Astrocyte (in vitro differentiated cells and primary cell): ENCODE measurements around the gene C3orf38. TPM values are rescaled to one million over a fixed set of nuclear protein-coding genes. Genes with fewer than 3 reads are reported as not detected.
"Not testable (repeated sequence)": the region's sequence is repeated elsewhere in the genome, so short reads cannot be mapped to it uniquely, and the experiment has no call there.

Experiments
- DNase-seq: peaks from one replicate; pipeline ENCODE4 v3.0.0-alpha.2; 2010; ENCODE audit warnings: low read depth
- FAIRE-seq: peaks from 2 replicates; lab custom pipeline; 2011; peaks lifted over from hg19 to GRCh38; lab: Jason Lieb, UNC
- H2AFZ ChIP-seq: 2 replicates; pipeline ENCODE4 v1.6.0; 2012; ENCODE audit warnings: low read depth, low read length, inconsistent platforms
- H3K27ac ChIP-seq: 2 replicates; pipeline ENCODE4 v1.5.1; 2011; ENCODE audit warnings: low read depth, low read length, inconsistent platforms
- H3K27me3 ChIP-seq: 2 replicates; pipeline ENCODE4 v1.6.0; 2011; ENCODE audit warnings: low read length, inconsistent platforms; ENCODE audit not compliant: insufficient read depth
- H3K36me3 ChIP-seq: 2 replicates; pipeline ENCODE4 v1.5.1; 2011; ENCODE audit warnings: low read length, inconsistent platforms; ENCODE audit not compliant: insufficient read depth
- H3K4me1 ChIP-seq: 2 replicates; pipeline ENCODE4 v1.5.1; 2011; ENCODE audit warnings: low read length, inconsistent platforms; ENCODE audit not compliant: insufficient read depth
- H3K4me2 ChIP-seq: 2 replicates; pipeline ENCODE4 v1.6.0; 2012; ENCODE audit warnings: low read length, inconsistent platforms
- H3K4me3 ChIP-seq: 2 replicates; pipeline ENCODE4 v1.5.1; 2011; ENCODE audit warnings: low read depth, mild to moderate bottlenecking, low read length, inconsistent platforms; ENCODE audit not compliant: insufficient read depth
- H3K79me2 ChIP-seq: 2 replicates; pipeline ENCODE4 v1.6.0; 2012; ENCODE audit warnings: mild to moderate bottlenecking, low read length, inconsistent platforms; ENCODE audit not compliant: insufficient read depth
- H3K9ac ChIP-seq: 2 replicates; pipeline ENCODE4 v1.6.0; 2012; ENCODE audit warnings: mild to moderate bottlenecking, low read length, inconsistent platforms
- H3K9me3 ChIP-seq: 2 replicates; pipeline ENCODE4 v1.5.1; 2012; ENCODE audit warnings: low read depth, mild to moderate bottlenecking, low read length, inconsistent platforms; ENCODE audit not compliant: insufficient read depth
- H4K20me1 ChIP-seq: 2 replicates; pipeline ENCODE4 v1.6.0; 2012; ENCODE audit warnings: low read length, inconsistent platforms; ENCODE audit not compliant: insufficient read depth
- H3K27ac Mint-ChIP-seq: one replicate; pipeline ENCODE4 v1.8.0; 2021; ENCODE audit warnings: mild to moderate bottlenecking, mixed read lengths; ENCODE audit not compliant: unreplicated experiment
- H3K27me3 Mint-ChIP-seq: one replicate; pipeline ENCODE4 v1.8.0; 2021; ENCODE audit warnings: low read depth, mixed read lengths; ENCODE audit not compliant: unreplicated experiment
- H3K36me3 Mint-ChIP-seq: one replicate; pipeline ENCODE4 v1.8.0; 2021; ENCODE audit warnings: low read depth, mixed read lengths; ENCODE audit not compliant: unreplicated experiment
- H3K4me1 Mint-ChIP-seq: one replicate; pipeline ENCODE4 v1.8.0; 2021; ENCODE audit warnings: low read depth, mixed read lengths; ENCODE audit not compliant: unreplicated experiment
- H3K4me3 Mint-ChIP-seq: one replicate; pipeline ENCODE4 v1.8.0; 2021; ENCODE audit warnings: mild to moderate bottlenecking, moderate library complexity, mixed read lengths; ENCODE audit not compliant: unreplicated experiment
- H3K9me3 Mint-ChIP-seq: one replicate; pipeline ENCODE4 v1.8.0; 2021; ENCODE audit warnings: mild to moderate bottlenecking, mixed read lengths; ENCODE audit not compliant: unreplicated experiment
- EZH2 ChIP-seq: IDR thresholded peaks from 2 replicates; pipeline ENCODE4 v1.6.1; 2012; ENCODE audit warnings: mild to moderate bottlenecking, low read length, inconsistent platforms; ENCODE audit not compliant: insufficient read depth
- total RNA-seq: library from RNA; stranded (reverse); gene quantifications from 2 replicates; pipeline ENCODE4 v1.2.1, GENCODE V29; 2021
- TF ChIP-seq, protein P1 (sequence below): IDR thresholded peaks from 2 replicates; pipeline ENCODE4 v1.5.1; 2011; ENCODE audit warnings: low read depth, mild to moderate bottlenecking, inconsistent platforms, low read length, moderate library complexity; ENCODE audit not compliant: insufficient read depth

Gene C3orf38
- total RNA-seq, 1 donor from 2014 or later, result 37.9 TPM

DNA sequence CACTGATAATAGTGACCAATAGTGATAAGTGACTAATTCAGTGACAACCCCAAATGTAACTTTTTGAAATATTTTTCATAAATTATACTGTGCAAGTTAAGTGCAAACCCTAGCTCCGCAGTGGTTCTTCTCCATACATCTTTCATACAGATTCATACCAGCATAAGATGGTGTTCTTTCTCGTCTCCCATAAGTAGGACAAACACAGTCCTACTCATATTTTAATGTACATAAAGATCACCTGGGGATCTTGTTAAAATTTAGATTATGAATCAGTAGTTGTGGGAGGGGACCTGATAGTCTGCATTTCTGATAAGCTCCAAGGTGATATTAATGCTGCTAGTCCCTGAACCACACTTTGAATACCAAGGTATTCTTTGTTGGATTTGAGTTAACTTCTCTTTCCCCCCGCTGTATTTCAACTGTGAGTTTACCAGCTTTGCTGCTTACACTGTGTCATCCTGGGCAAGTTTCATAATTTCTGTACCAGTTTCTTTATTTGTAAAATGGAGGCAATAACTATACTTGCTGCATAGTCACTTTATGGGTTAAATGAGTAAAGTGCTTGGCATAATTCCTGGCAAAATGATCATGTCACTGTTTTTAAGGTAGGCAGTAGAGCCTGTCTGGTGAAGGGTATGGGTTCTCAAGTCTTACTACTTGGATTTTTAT is 34.7 kb upstream of the C3orf38 start:
- FAIRE-seq (no peak), DNase-seq (no peak)
- Mint-ChIP-seq H3K27me3 (no peaks in the 10 kb centered on the region), H3K36me3 (no peaks in the 10 kb centered on the region), H3K9me3 (no peaks in the 10 kb centered on the region), H3K27ac (no peak overlapping the region), H3K4me3 (no peak overlapping the region), H3K4me1 (peaks cover 2% of the 10 kb centered on the region)
- Histone ChIP-seq H3K27ac (no peak overlapping the region), H3K4me2 (no peak overlapping the region), H2AFZ (no peak overlapping the region), H3K79me2 (peaks cover 18% of the 10 kb centered on the region), H3K27me3 (no peaks in the 10 kb centered on the region), H3K9me3 (no peaks in the 10 kb centered on the region), H3K36me3 (no peaks in the 10 kb centered on the region), H3K4me3 (no peak overlapping the region), H3K4me1 (no peaks in the 10 kb centered on the region), H4K20me1 (peaks cover 12% of the 10 kb centered on the region), H3K9ac (no peak overlapping the region)
- no peak for TF ChIP-seq EZH2
- TF ChIP-seq, protein P1, sequence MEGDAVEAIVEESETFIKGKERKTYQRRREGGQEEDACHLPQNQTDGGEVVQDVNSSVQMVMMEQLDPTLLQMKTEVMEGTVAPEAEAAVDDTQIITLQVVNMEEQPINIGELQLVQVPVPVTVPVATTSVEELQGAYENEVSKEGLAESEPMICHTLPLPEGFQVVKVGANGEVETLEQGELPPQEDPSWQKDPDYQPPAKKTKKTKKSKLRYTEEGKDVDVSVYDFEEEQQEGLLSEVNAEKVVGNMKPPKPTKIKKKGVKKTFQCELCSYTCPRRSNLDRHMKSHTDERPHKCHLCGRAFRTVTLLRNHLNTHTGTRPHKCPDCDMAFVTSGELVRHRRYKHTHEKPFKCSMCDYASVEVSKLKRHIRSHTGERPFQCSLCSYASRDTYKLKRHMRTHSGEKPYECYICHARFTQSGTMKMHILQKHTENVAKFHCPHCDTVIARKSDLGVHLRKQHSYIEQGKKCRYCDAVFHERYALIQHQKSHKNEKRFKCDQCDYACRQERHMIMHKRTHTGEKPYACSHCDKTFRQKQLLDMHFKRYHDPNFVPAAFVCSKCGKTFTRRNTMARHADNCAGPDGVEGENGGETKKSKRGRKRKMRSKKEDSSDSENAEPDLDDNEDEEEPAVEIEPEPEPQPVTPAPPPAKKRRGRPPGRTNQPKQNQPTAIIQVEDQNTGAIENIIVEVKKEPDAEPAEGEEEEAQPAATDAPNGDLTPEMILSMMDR, result no peak

DNA sequence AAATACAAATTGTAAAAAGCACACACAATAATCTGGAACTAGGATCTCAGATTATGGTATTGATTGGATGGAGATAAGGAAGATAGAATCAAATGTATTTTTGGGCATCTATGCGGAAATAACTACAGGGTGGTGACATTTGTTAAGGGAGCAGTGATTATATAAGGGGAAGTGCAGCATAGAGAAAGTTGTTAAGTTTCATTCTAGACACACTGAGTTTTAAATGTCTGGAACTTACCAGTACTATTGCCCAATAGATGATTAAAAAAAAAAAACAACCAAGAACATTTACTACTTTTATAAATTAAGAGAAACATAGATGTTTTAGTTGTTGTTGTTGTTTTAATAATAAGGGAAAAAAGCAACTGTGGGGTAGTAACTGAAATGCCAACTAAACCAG is 32.1 kb upstream of the C3orf38 start:
- H3K36me3 ChIP-seq, result no peaks in the 10 kb centered on the region
- no peaks in the 10 kb centered on the region for H3K4me1 ChIP-seq
- H3K4me2 ChIP-seq, result no peak overlapping the region
- Mint-ChIP-seq H3K4me3 (no peak overlapping the region), H3K4me1 (peaks cover 2% of the 10 kb centered on the region), H3K27ac (no peak overlapping the region), H3K27me3 (no peaks in the 10 kb centered on the region), H3K36me3 (no peaks in the 10 kb centered on the region), H3K9me3 (no peaks in the 10 kb centered on the region)
- TF ChIP-seq EZH2, result no peak
- TF ChIP-seq, protein P1, result no peak
- FAIRE-seq (no peak), DNase-seq (no peak)
- peaks cover 8% of the 10 kb centered on the region for H4K20me1 ChIP-seq
- H2AFZ ChIP-seq, result no peak overlapping the region
- H3K79me2 ChIP-seq, result peaks cover 15% of the 10 kb centered on the region
- no peak overlapping the region for H3K9ac ChIP-seq
- H3K4me3 ChIP-seq, result no peak overlapping the region
- H3K27me3 ChIP-seq, result no peaks in the 10 kb centered on the region
- no peaks in the 10 kb centered on the region for H3K9me3 ChIP-seq
- no peak overlapping the region for H3K27ac ChIP-seq

DNA sequence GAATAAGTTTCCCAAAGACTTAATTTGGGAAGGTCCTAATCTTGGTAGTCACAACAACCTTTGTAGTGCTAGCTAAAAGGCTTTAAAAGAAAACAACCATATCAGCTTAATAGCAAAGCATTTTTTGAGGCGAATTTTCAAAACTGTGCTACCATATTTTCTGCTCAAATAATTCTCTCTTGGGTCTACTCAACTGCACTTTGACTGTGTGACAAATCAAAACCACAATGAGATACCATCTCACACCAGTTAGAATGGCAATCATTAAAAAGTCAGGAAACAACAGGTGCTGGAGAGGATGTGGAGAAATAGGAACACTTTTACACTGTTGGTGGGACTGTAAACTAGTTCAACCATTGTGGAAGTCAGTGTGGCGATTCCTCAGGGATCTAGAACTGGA is 31.2 kb upstream of the C3orf38 start:
- not testable (repeated sequence) for H3K36me3 Mint-ChIP-seq

More for the DNA sequence above, 31.2 kb upstream of the C3orf38 start:
- DNase-seq, H3K9me3 Mint-ChIP-seq, H4K20me1 ChIP-seq, H2AFZ ChIP-seq, H3K27me3 ChIP-seq, H3K27ac Mint-ChIP-seq, H3K27me3 Mint-ChIP-seq, H3K4me1 ChIP-seq, H3K9me3 ChIP-seq, H3K4me2 ChIP-seq, FAIRE-seq, H3K4me3 Mint-ChIP-seq, H3K9ac ChIP-seq, H3K4me1 Mint-ChIP-seq, H3K4me3 ChIP-seq, H3K36me3 ChIP-seq, H3K27ac ChIP-seq: not testable (repeated sequence)
- peaks cover 15% of the 10 kb centered on the region for H3K79me2 ChIP-seq
